AG08395 (cell line): Measurements from ENCODE around the gene PHPT1.
A peak's percentile ranks its signal among the peaks of the same experiment; 100 is the strongest.

Experiments used
- DNase-seq: peaks from one replicate; pipeline ENCODE4 v3.0.0; 2012; ENCODE audit warnings: mixed read lengths, low spot score

PHPT1 gene

DNA sequence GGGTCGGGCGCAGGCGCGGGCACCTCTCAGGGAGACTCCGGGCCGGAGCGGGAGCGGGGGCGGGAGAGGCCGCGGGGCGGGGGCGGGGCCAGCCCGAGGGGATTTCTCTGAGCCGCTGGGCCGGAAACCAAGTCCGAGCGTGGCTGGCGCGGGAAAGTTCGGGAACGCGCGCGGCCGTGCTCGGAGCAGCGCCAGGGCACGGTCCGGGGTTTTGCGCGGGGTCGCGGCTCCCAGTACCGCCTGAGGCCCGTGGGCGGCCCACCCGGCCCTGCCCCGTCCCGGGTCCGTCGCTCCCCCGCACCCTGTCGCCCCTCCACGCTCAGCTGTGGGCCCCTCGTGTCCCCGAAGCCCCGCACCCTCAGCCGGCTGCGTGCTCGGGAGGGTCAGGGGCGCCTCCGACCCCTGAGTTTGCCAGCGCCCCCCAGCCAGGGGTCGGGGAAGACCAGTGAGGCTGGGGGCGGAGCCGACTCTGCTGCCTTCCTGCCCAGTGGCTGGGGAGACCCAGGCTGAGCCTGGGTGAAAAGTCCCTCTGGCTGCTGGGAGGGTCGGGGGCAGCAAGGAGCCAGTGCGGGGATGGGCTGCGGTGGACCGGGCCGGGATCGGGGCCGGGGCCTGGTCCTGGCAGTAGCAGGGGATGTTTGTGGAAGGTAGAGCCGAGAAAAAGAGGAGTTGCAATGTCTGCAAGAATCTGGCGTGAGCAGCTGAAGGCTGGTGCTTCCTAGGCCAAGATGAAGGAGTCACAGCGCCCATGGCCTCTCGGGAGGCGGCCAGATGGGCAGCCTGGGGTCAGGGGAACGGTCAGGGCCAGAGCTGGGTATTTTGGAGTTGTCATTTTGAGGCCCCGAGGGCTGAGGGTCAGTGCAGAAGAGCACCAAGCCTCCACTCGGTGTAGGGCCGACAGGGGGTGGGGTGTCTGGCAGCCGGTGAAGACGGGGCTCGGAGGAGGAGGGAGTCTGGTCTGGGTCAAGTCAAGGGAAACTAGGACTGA is 37.7 kb downstream of the PHPT1 start:
- peak; percentile 77 for DNase-seq

DNA sequence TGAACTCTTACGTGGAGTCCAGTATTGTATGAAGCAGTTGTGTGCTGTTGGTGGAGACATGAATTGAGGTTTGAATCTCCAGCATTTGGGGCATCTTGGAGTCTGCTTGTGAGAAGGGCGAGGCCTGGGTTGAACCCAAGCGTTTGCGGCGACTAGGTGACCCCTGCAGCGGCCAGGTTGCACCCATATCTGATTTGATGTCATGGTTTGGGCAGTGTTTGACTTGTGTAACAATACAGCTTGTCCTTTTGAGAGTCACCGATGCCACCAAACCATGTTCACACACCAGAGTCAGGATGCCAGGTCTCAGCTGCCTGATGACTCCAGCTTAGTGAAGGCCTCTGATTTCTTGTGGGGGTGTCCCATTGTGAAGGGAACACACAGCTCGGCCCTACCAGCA is 39.2 kb downstream of the PHPT1 start:
- no peak for DNase-seq

DNA sequence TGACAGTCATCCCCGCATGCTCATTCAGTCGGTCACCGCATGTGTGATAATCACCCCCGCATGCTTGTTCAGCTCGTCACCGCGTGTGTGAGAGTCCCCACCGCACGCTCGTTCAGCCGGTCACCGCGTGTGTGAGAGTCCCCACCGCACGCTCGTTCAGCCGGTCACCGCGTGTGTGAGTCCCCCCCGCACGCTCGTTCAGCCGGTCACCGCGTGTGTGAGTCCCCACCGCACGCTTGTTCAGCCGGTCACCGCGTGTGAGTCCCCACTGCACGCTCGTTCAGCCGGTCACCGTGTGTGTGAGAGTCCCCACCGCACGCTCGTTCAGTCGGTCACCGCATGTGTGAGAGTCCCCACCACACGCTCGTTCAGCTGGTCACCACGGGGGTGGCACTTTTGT is 40.6 kb downstream of the PHPT1 start:
- no peak for DNase-seq

GRCh38 chr9:136890661-136891060 is 41.5 kb downstream of the PHPT1 start:
- no peak for DNase-seq

GRCh38 chr9:136896027-136896426 is 46.8 kb downstream of the PHPT1 start:
- DNase-seq = no peak

GRCh38 chr9:136898483-136899100 is 49.4 kb downstream of the PHPT1 start:
- DNase-seq = no peak

GRCh38 chr9:136899196-136899595 is 50.0 kb downstream of the PHPT1 start:
- DNase-seq = no peak

GRCh38 chr9:136900556-136900955 is 51.3 kb downstream of the PHPT1 start:
- no peak for DNase-seq
